Peyer's patch (tissue), 4 donors: ENCODE measurements around the gene FAM174B.

Source experiments
- CTCF ChIP-seq, 6 experiments: fragments of 450-650 bp in 4 of 6; fragments of 200-600 bp in 2 of 6; sonication (generic) in 1 of 6; IDR thresholded peaks; one replicate each; pipeline ENCODE4 v1.5.1; 2017 to 2019; ENCODE audit warnings: antibody characterized with exemption in 6 of 6, mild to moderate bottlenecking in 3 of 6, moderate library complexity in 1 of 6
- POLR2A ChIP-seq, 2 donors: fragments of 450-650 bp; IDR thresholded peaks; one replicate each; pipeline ENCODE4 v1.5.1; 2017; ENCODE audit warnings: antibody characterized with exemption in 2 of 2, mild to moderate bottlenecking in 2 of 2, moderate library complexity in 2 of 2

GRCh38 chr15:92657486-92657885 lies 1.9 kb upstream of the FAM174B start:
- no peak for TF ChIP-seq POLR2A (IDR thresholded peaks at IDR 0.05)
- TF ChIP-seq CTCF (IDR thresholded peaks at IDR 0.05), result no peak
